GM23338 (cell line): ENCODE data around the gene PTGIR. TPM values are rescaled to one million over a fixed set of nuclear protein-coding genes. Genes with fewer than 3 reads are reported as not detected.

Experiments used
- ATAC-seq: fragments of 200-7000 bp; cut with Tn5 transposase; 3 replicates; pipeline ENCODE4 v1.9.1; 2020
- DNase-seq: peaks from one replicate; pipeline ENCODE4 v3.0.0-alpha.2; 2015; ENCODE audit warnings: low spot score
- H2AFZ ChIP-seq: fragments of 200-600 bp; sonication (generic); 2 replicates; pipeline ENCODE4 v1.8.0; 2016; ENCODE audit warnings: antibody characterized with exemption, mild to moderate bottlenecking, moderate library complexity
- H3F3A ChIP-seq: fragments of 200-600 bp; sonication (generic); replicated peaks from 2 replicates; pipeline ENCODE4 v1.8.0; 2017; ENCODE audit warnings: antibody characterized with exemption, mixed run types, low read depth
- H3K27ac ChIP-seq: fragments of 200-600 bp; sonication (generic); 2 replicates; pipeline ENCODE4 v1.6.1; 2016; ENCODE audit warnings: low read depth
- H3K27me3 ChIP-seq: fragments of 200-600 bp; sonication (generic); 2 replicates; pipeline ENCODE4 v1.8.0; 2016; ENCODE audit warnings: mild to moderate bottlenecking, mixed run types, moderate library complexity; ENCODE audit not compliant: insufficient read depth
- H3K36me3 ChIP-seq: fragments of 200-600 bp; sonication (generic); 2 replicates; pipeline ENCODE4 v1.8.0; 2016; ENCODE audit warnings: mild to moderate bottlenecking; ENCODE audit not compliant: insufficient read depth
- H3K4me1 ChIP-seq: fragments of 200-600 bp; sonication (generic); 2 replicates; pipeline ENCODE4 v1.8.0; 2016; ENCODE audit warnings: mild to moderate bottlenecking, moderate library complexity; ENCODE audit not compliant: insufficient read depth
- H3K4me2 ChIP-seq: fragments of 200-600 bp; sonication (generic); 2 replicates; pipeline ENCODE4 v1.7.1; 2017; ENCODE audit warnings: mixed run types
- H3K4me3 ChIP-seq: fragments of 200-600 bp; sonication (generic); 2 replicates; pipeline ENCODE4 v1.6.1; 2016; ENCODE audit warnings: mixed run types
- H3K79me2 ChIP-seq: fragments of 200-600 bp; sonication (generic); replicated peaks from 2 replicates; pipeline ENCODE4 v1.8.0; 2017; ENCODE audit warnings: mild to moderate bottlenecking; ENCODE audit not compliant: insufficient read depth
- H3K9me2 ChIP-seq: fragments of 200-600 bp; sonication (generic); 2 replicates; pipeline ENCODE4 v1.8.0; 2017; ENCODE audit not compliant: insufficient read depth
- H4K20me1 ChIP-seq: fragments of 200-600 bp; sonication (generic); replicated peaks from 2 replicates; pipeline ENCODE4 v1.8.0; 2017; ENCODE audit warnings: mild to moderate bottlenecking; ENCODE audit not compliant: insufficient read depth
- H3K27ac Mint-ChIP-seq: 2 replicates; pipeline ENCODE4 v1.8.0; 2020; ENCODE audit warnings: inconsistent platforms, mild to moderate bottlenecking, moderate library complexity, mixed read lengths
- H3K27me3 Mint-ChIP-seq: 3 replicates; pipeline ENCODE4 v1.8.0; 2022; ENCODE audit warnings: low read depth, mild to moderate bottlenecking, moderate library complexity, mixed read lengths, inconsistent platforms; ENCODE audit not compliant: insufficient read depth, poor library complexity
- H3K36me3 Mint-ChIP-seq: 3 replicates; pipeline ENCODE4 v1.8.0; 2021; ENCODE audit warnings: low read depth, mild to moderate bottlenecking, inconsistent platforms, moderate library complexity, mixed read lengths
- H3K4me1 Mint-ChIP-seq: 3 replicates; pipeline ENCODE4 v1.8.0; 2020; ENCODE audit warnings: mild to moderate bottlenecking, inconsistent platforms, mixed read lengths
- H3K4me3 Mint-ChIP-seq: 3 replicates; pipeline ENCODE4 v1.8.0; 2021; ENCODE audit warnings: moderate library complexity, mild to moderate bottlenecking, inconsistent platforms, mixed read lengths
- H3K9me3 Mint-ChIP-seq: 3 replicates; pipeline ENCODE4 v1.8.0; 2020; ENCODE audit warnings: moderate library complexity, mild to moderate bottlenecking, inconsistent platforms, mixed read lengths
- ETS1 ChIP-seq: IDR thresholded peaks from 2 replicates; pipeline ENCODE4 v1.6.1; 2016; ENCODE audit warnings: antibody characterized with exemption
- EZH2phosphoT487 ChIP-seq: fragments of 200-600 bp; sonication (generic); IDR thresholded peaks from one replicate; pipeline ENCODE4 v1.8.1; 2018; ENCODE audit warnings: antibody characterized with exemption; ENCODE audit not compliant: unreplicated experiment
- NANOG ChIP-seq: IDR thresholded peaks from 2 replicates; pipeline ENCODE4 v1.6.1; 2016; ENCODE audit warnings: antibody characterized with exemption, borderline replicate concordance
- POLR2AphosphoS5 ChIP-seq: IDR thresholded peaks from 2 replicates; pipeline ENCODE4 v1.6.1; 2016; ENCODE audit warnings: antibody characterized with exemption, low read depth
- STAT1 ChIP-seq: IDR thresholded peaks from one replicate; pipeline ENCODE4 v1.6.1; 2016; ENCODE audit warnings: antibody characterized with exemption; ENCODE audit not compliant: unreplicated experiment
- ZNF331 ChIP-seq: fragments of 250-450 bp; sonication (Bioruptor Pico); IDR thresholded peaks from 2 replicates; pipeline ENCODE4 v1.5.0; 2020; ENCODE audit warnings: low read depth, mild to moderate bottlenecking, moderate library complexity
- ZNF462 ChIP-seq: fragments of 250-450 bp; sonication (Bioruptor Pico); IDR thresholded peaks from 2 replicates; pipeline ENCODE4 v1.5.0; 2020; ENCODE audit warnings: mild to moderate bottlenecking, moderate library complexity
- polyA plus RNA-seq: library from polyadenylated mRNA; unstranded; fragments of >200 nt; fragmentation: Nextera tagmentation; extraction: Ambion mirVana; gene quantifications from 2 replicates; pipeline ENCODE4 v1.2.1, GENCODE V29; 2016
- total RNA-seq: library from RNA; depleted of rRNA; stranded (reverse); fragments of >200 nt; shearing (Covaris generic); gene quantifications from 2 replicates; pipeline ENCODE4 v1.2.3, GENCODE V29; 2014

The PTGIR gene
- total and polyA plus RNA-seq, 2 experiments from 2014 or later, result not detected

- H2AFZ ChIP-seq, result no peak overlapping the region
- ATAC-seq (no peak), DNase-seq (no peak)
- no peaks in the 10 kb centered on the region for H3K79me2 ChIP-seq
- peaks cover 8% of the 10 kb centered on the region for H3K27me3 Mint-ChIP-seq
- no peaks in the 10 kb centered on the region for H4K20me1 ChIP-seq
- H3K4me1 ChIP-seq, result no peaks in the 10 kb centered on the region
- H3K4me3 Mint-ChIP-seq, result no peak overlapping the region
- no peak overlapping the region for H3K4me3 ChIP-seq
- no peaks in the 10 kb centered on the region for H3K27me3 ChIP-seq
- H3K4me1 Mint-ChIP-seq, result peaks cover 4% of the 10 kb centered on the region; the same call in 1 of the 3 replicates
- H3K36me3 ChIP-seq, result no peaks in the 10 kb centered on the region; the same call in 1 of the 2 replicates
- TF ChIP-seq ETS1 (no peak), ZNF462 (CRISPR knock-in tag) (no peak), STAT1 (no peak)
- no peaks in the 10 kb centered on the region; the same call in 2 of the 3 replicates for H3K9me3 Mint-ChIP-seq
- H3F3A ChIP-seq, result no peaks in the 10 kb centered on the region
- H3K27ac Mint-ChIP-seq, result no peak overlapping the region; the same call in 1 of the 2 replicates
- peaks cover 21% of the 10 kb centered on the region for H3K36me3 Mint-ChIP-seq
- no peak overlapping the region for H3K27ac ChIP-seq
- H3K9me2 ChIP-seq, result no peaks in the 10 kb centered on the region
- no peak overlapping the region for H3K4me2 ChIP-seq
Measured at GRCh38 chr19:46670813-46671212, 45.9 kb upstream of the PTGIR start.

GRCh38 chr19:46668662-46669061, 43.8 kb upstream of the PTGIR start:
- H3K4me3 Mint-ChIP-seq, result no peak overlapping the region
- no peaks in the 10 kb centered on the region for H4K20me1 ChIP-seq
- no peaks in the 10 kb centered on the region for H3K4me1 ChIP-seq
- no peak overlapping the region for H3K27ac ChIP-seq
- no peak overlapping the region for H3K27ac Mint-ChIP-seq
- H3K4me3 ChIP-seq, result no peak overlapping the region
- peaks cover 5% of the 10 kb centered on the region; the same call in 2 of the 3 replicates for H3K36me3 Mint-ChIP-seq
- H3K4me1 Mint-ChIP-seq, result no peaks in the 10 kb centered on the region
- H3K27me3 ChIP-seq, result no peaks in the 10 kb centered on the region
- ATAC-seq, result no peak
- no peak overlapping the region for H2AFZ ChIP-seq
- H3F3A ChIP-seq, result no peaks in the 10 kb centered on the region
- H3K9me2 ChIP-seq, result no peaks in the 10 kb centered on the region
- no peak for DNase-seq
- no peaks in the 10 kb centered on the region; the same call in 1 of the 2 replicates for H3K36me3 ChIP-seq
- H3K27me3 Mint-ChIP-seq, result peaks cover 5% of the 10 kb centered on the region
- no peaks in the 10 kb centered on the region; the same call in 1 of the 3 replicates for H3K9me3 Mint-ChIP-seq
- H3K4me2 ChIP-seq, result no peak overlapping the region
- no peaks in the 10 kb centered on the region for H3K79me2 ChIP-seq
- no peak for TF ChIP-seq ZNF331
- no peak for TF ChIP-seq EZH2phosphoT487
- TF ChIP-seq NANOG, result no peak
- no peak for TF ChIP-seq POLR2AphosphoS5
